Upper lobe of right lung (tissue), 1 donor: ENCODE results near the gene PLPPR3. TPM values are rescaled to one million over a fixed set of nuclear protein-coding genes. Genes with fewer than 3 reads are reported as not detected.

ENCODE experiments used
- ATAC-seq: fragments of 200-7000 bp; cut with Tn5 transposase; one replicate; pipeline ENCODE4 v1.9.1; 2020; ENCODE audit warnings: mild to moderate bottlenecking, moderate library complexity
- DNase-seq: peaks from one replicate; pipeline ENCODE4 v3.0.0-alpha.2; 2020
- H3K27ac ChIP-seq: fragments of 200-600 bp; one replicate; pipeline ENCODE4 v1.8.0; 2022
- H3K27me3 ChIP-seq: fragments of 200-600 bp; one replicate; pipeline ENCODE4 v1.8.0; 2022; ENCODE audit warnings: mild to moderate bottlenecking
- H3K36me3 ChIP-seq: fragments of 200-600 bp; one replicate; pipeline ENCODE4 v1.8.0; 2022
- H3K4me1 ChIP-seq: fragments of 200-600 bp; one replicate; pipeline ENCODE4 v1.8.0; 2022
- H3K4me3 ChIP-seq: fragments of 200-600 bp; one replicate; pipeline ENCODE4 v1.8.0; 2022; ENCODE audit warnings: mild to moderate bottlenecking
- H3K9me3 ChIP-seq: fragments of 200-600 bp; one replicate; pipeline ENCODE4 v1.8.0; 2022
- CTCF ChIP-seq: fragments of 200-600 bp; IDR thresholded peaks from one replicate; pipeline ENCODE4 v1.8.0; 2022; ENCODE audit warnings: antibody characterized with exemption
- intact Hi-C: fragments of 100-400 bp; cut with DNase I; formaldehyde crosslinking; loops from one replicate; pipeline ENCODE4 v1.11.0; 2022
- total RNA-seq: library from RNA; stranded (reverse); fragmentation: NEBNext Ultra II Directional; extraction: Animal tissue kit (Norgen Biotek cat#: 25700); gene quantifications from one replicate; pipeline ENCODE4 v1.2.1, GENCODE V29; 2021
- donor health status: DM: no; HTN: yes; CAD: no; lungs with severe emphysema.

The PLPPR3 gene
- total RNA-seq, 1 donor from 2014 or later: 0.46 TPM

- Histone ChIP-seq H3K36me3 (no peaks in the 10 kb centered on the region), H3K4me1 (peaks cover 9% of the 10 kb centered on the region), H3K27ac (no peak within 1 kb of the TSS), H3K4me3 (no peak within 1 kb of the TSS), H3K9me3 (no peaks in the 10 kb centered on the region), H3K27me3 (peaks cover 36% of the 10 kb centered on the region)
- intact Hi-C loops: no loop called here
- peak; percentile 67 for ATAC-seq
- TF ChIP-seq CTCF: no peak
- DNase-seq: no peak
Observed at GRCh38 chr19:840519-841206, 18.9 kb upstream of the PLPPR3 start, which contains the start of gene PRTN3. Gene PRTN3, plus strand, starts transcription at chr19:840999. Its CDS starts 10 bp downstream, at chr19:841009.

- H3K27me3 ChIP-seq: peaks cover 25% of the 10 kb centered on the region
- no peaks in the 10 kb centered on the region for H3K9me3 ChIP-seq
- no peaks in the 10 kb centered on the region for H3K4me1 ChIP-seq
- no peak overlapping the region for H3K4me3 ChIP-seq
- intact Hi-C loops: no loop called here
- H3K27ac ChIP-seq: no peak overlapping the region
- ATAC-seq (peak; percentile 64), DNase-seq (no peak)
- TF ChIP-seq CTCF: no peak
- H3K36me3 ChIP-seq: no peaks in the 10 kb centered on the region
Observed at GRCh38 chr19:835210-835810, 13.6 kb upstream of the PLPPR3 start.

GRCh38 chr19:834216-834615 is 12.5 kb upstream of the PLPPR3 start:
- intact Hi-C loops: no loop called here
- H3K9me3 ChIP-seq: no peaks in the 10 kb centered on the region
- no peak overlapping the region for H3K27ac ChIP-seq
- H3K36me3 ChIP-seq: no peaks in the 10 kb centered on the region
- H3K4me3 ChIP-seq: no peak overlapping the region
- no peak for TF ChIP-seq CTCF
- DNase-seq (no peak), ATAC-seq (no peak)
- peaks cover 25% of the 10 kb centered on the region for H3K27me3 ChIP-seq
- no peaks in the 10 kb centered on the region for H3K4me1 ChIP-seq

GRCh38 chr19:831407-832369 is 9.9 kb upstream of the PLPPR3 start:
- no peak for ATAC-seq
- no peak for DNase-seq
- Histone ChIP-seq H3K27ac (no peak overlapping the region), H3K4me3 (no peak overlapping the region), H3K27me3 (peaks cover 11% of the 10 kb centered on the region), H3K9me3 (no peaks in the 10 kb centered on the region), H3K4me1 (no peaks in the 10 kb centered on the region), H3K36me3 (no peaks in the 10 kb centered on the region)
- intact Hi-C loops: no loop called here
- no peak for TF ChIP-seq CTCF

GRCh38 chr19:829129-829758 is 7.5 kb upstream of the PLPPR3 start:
- DNase-seq (no peak), ATAC-seq (no peak)
- H3K27ac ChIP-seq: no peak overlapping the region
- H3K36me3 ChIP-seq: no peaks in the 10 kb centered on the region
- no peak for TF ChIP-seq CTCF
- H3K27me3 ChIP-seq: peaks cover 5% of the 10 kb centered on the region
- H3K4me1 ChIP-seq: no peaks in the 10 kb centered on the region
- no peak overlapping the region for H3K4me3 ChIP-seq
- intact Hi-C loops: no loop called here
- no peaks in the 10 kb centered on the region for H3K9me3 ChIP-seq
